ENCODE results near the gene CFDP1.
"Not testable (repeated sequence)": the region's sequence is repeated elsewhere in the genome, so short reads cannot be mapped to it uniquely, and the experiment has no call there.

Gene CFDP1

DNA sequence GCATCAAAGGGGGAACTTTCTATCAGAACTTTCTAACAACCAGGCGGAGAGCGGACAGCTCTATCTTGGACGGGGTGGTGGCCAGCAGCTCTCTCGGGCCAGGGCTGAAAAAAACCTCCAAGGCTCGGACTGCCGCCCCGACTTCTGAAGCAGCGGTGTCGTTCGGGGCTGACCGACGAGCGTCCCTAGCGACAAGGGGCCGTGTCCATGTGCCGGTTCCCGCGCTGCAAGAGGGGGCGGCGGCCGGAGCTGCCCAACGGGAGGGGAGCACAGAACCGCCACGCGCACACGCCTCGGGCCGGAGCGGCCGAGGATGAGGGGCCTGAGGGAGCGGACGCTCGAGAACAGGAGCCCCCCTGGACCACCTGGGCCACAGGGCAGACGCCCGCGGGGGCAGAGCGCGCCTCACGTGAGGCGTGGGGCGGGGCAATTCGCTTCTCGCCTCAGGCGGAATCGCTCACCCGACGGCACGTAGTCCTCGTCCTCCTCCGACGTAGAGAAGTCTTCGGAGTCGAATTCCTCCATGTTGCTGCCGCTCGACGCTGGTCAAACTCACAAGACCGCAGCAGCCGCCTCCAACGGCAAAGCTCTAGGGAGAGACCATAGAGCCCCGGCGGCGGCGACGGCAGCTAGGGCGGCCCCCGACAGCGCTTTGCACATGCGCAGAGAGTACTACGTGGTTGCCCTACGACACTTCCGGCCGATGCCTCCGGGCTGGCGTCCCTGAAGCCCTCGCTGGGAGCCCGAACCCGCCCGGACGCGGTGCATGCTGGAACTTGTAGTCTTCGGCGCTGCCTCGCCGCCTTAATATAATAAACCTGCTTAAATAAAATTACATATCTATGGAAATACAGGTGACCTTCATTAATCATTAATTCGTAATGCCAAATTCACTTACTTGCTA is at the start of gene CFDP1:
Gene CFDP1, minus strand, starts transcription at position 676 of the 904 bp plus-strand sequence. Its CDS starts 151 bp downstream, at position 525.
- in situ Hi-C loops (cut with HindIII; ENCODE audit: low sequenced_read_pairs), result no loop called here

DNA sequence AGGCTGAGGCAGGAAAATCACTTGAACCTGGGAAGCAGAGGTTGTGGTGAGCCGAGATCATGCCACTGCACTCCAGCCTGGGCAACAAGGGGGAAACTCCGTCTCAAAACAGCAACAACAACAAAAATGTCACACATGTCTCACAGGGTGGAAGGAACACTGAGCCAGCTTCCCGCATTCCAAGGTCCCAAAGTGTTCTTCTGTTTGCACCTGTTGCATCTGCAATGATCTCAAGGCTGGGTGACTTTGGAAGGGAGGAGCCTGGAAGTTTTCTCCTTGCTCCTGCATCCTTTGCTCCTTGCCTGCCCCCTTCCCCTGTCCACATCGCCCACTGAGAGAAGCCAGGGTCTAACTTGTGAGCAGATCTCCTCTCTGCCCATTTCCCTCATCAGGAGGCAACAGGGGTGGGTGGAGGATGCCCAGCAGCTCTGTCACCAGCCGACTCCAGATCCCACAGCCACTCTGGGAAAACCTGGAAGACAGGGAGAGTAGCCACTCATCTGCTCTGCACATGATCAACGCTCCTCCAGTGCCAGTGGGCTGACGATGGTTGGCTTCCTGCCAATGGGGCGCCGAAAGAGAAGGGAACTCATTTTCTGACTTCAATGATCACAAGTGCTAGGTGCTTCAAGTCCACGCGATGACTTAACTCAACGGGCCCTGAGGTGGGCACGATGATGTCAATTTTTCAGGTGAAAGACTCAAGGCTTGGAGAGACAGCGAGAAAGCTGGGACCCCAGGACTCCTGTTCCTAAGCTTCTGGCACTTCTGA is 49.3 kb upstream of the CFDP1 start:
- in situ Hi-C loops (cut with HindIII; ENCODE audit: low sequenced_read_pairs), result loop anchor here (25.0 kb wide), 1 partner anchor 280 kb away; no protein-coding TSS in a partner anchor

DNA sequence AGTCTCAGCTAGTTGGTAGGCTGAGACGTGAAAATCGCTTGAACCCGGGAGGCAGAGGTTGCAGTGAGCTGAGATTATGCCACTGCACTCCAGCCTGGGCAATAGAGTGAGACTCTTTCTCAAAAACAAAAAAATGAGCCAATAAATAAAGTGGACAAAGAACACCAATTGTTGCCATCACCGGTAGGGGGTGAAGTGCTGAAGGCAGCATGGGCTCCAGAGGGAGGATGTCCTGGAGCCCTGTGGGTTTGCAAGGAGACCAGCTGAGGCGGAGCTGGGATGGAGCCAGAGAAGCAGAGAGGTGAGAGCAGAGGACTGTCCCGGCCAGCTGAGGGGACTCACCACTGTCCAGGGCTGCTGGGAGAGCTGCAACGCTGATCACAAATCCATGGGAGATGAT is 48.2 kb upstream of the CFDP1 start:
- in situ Hi-C loops (cut with HindIII; ENCODE audit: low sequenced_read_pairs), result loop anchor here (25.0 kb wide), 1 partner anchor 281 kb away; no protein-coding TSS in a partner anchor

DNA sequence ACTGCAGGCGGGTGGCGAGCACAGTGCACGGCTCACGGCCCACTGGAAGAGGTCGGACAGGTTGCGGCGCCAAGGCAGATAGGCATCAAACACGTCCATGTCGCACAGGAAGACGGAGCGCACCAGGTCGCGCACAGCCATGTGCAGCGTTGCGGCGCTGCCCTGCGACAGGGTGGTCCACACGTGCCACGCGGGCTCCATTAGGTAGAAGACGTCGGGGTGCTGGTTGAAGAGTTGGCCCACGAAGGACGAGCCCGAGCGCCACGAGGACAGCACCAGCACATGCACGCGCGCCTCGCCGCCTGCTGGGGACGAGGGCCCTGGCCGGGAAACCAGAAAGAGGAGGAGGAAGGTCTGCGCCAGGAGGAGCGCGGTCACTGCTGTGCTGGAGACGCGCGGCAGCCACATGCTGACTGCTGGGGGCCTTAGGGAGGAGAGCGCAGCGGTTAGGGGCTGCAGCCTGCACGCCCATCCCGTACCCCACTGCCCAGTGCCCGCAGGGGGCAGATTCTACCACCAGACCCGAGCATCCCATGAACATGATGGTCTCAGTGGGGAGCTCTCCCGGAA is 46.2 kb upstream of the CFDP1 start:
- in situ Hi-C loops (cut with HindIII; ENCODE audit: low sequenced_read_pairs), result loop anchor here (25.0 kb wide), 1 partner anchor 283 kb away; no protein-coding TSS in a partner anchor

DNA sequence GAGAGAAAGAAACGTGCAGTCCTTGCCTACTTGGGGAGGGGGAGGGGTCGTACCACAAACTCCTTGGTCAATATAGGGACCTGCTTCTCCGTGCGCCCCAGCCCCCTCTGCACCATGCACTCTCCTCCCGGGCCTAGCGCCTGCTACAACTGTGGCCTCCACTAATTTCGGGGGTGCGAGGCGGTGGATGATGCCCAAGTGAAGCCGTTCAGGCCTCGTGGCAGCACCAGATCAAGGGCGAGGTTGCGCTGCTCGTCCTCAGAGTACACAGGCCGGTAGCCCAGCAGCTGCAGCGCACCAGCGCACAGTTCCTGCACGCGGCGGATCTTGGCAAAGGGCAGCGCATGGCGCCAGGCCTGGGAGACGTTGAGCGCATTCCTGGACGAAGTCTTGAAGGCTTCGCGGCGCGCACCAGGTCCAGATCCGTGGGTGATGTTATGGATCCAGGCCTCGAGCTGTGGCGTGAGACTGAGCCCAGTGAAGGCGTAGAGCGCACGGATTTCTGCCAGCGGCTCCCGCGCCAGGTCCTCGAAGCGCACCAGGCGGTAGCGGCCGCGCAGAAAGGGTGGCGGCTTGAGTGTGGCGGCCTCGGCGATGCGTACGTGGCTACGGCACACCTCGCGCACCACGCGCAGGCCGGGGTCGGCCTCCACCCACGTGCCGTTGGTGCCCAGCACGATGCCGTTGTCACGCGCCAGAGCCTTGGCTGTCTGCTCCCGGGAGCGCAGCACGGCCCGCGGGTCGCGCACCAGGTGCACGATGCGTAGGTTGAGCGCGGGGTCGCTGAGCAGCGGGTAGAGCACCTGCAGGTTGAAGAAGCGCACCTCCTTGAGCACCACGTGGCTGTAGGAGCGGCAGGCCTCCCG is 45.4 kb upstream of the CFDP1 start:
- in situ Hi-C loops (cut with HindIII; ENCODE audit: low sequenced_read_pairs), result loop anchor here (25.0 kb wide), 1 partner anchor 284 kb away; no protein-coding TSS in a partner anchor

DNA sequence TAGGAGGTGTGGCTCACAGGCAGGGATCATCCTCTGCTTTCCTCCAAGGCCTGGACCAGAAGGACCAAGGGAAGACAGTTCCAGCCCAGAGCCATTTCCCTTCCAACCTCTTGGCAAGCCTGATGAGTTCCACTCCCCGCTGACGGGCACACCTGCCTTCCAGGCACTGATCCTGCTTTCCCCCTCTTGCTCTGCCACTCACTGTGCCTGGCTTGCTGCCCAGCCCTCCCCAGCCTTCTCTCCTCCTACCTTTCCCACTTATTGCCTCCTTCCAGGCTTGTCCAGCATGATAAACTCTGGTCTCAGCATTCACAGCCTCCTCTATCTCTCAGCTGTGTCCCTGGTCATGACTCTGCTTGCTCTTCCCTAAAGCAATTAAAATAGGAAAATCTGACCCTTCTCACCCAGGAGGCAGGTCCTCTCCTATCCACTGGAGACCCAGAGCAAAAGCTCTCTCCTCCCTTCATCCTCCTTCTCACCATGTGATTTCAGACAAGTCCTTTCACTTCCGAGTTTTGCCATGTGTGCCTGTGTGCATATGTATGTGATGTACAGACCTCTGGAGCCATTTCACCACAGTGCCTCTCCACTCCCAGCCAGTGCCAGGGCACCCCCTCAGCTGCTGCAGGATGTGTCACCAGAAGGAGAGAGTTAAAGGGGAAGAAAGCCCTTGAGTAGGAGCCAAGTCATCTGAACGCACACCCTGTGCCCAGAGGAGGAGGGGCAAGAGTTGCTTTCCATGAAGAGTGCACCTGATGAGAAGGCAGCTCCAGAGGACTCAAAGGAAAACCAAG is 44.6 kb upstream of the CFDP1 start:
- in situ Hi-C loops (cut with HindIII; ENCODE audit: low sequenced_read_pairs), result loop anchor here (25.0 kb wide), 1 partner anchor 284 kb away; no protein-coding TSS in a partner anchor

DNA sequence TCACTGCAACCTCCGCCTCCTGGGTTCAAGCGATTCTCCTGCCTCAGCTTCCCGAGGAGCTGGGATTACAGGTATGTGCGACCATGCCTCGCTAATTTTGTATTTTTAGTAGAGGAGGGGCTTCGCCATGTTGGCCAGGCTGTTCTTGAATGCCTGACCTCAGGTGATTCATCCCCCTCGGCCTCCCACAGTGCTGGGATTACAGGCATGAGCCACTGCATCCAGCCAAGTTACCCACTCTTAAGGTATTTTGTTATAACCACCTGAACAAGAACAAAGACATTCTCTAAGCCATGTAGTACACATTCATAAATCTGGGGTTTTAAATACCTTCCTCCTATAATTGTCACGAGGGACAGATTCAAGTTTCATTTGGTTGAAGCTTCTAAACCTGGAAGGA is 43.5 kb upstream of the CFDP1 start:
- in situ Hi-C loops (cut with HindIII; ENCODE audit: low sequenced_read_pairs), result loop anchor here (25.0 kb wide), 1 partner anchor 285 kb away; no protein-coding TSS in a partner anchor

DNA sequence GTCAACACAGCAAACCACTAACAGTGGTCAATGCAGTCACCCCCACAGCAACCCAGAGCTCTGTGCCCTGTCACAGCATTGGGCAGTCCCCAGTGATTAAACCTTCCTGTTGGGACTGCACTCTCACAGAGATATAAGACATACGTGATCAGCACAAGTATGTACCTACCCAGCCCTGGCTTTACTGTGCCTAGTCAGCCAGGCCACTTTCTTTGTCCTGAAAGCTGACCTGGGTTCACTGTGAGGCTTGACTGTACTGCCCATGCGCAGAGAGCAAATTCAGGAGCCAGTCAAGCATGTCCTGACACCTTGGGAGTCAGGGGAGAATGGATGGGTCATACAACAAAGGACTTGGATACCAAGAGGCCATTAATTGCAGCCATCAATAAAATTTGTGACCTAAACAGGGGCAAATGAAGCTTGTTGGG is 42.1 kb upstream of the CFDP1 start:
- in situ Hi-C loops (cut with HindIII; ENCODE audit: low sequenced_read_pairs), result loop anchor here (25.0 kb wide), 1 partner anchor 287 kb away; no protein-coding TSS in a partner anchor

DNA sequence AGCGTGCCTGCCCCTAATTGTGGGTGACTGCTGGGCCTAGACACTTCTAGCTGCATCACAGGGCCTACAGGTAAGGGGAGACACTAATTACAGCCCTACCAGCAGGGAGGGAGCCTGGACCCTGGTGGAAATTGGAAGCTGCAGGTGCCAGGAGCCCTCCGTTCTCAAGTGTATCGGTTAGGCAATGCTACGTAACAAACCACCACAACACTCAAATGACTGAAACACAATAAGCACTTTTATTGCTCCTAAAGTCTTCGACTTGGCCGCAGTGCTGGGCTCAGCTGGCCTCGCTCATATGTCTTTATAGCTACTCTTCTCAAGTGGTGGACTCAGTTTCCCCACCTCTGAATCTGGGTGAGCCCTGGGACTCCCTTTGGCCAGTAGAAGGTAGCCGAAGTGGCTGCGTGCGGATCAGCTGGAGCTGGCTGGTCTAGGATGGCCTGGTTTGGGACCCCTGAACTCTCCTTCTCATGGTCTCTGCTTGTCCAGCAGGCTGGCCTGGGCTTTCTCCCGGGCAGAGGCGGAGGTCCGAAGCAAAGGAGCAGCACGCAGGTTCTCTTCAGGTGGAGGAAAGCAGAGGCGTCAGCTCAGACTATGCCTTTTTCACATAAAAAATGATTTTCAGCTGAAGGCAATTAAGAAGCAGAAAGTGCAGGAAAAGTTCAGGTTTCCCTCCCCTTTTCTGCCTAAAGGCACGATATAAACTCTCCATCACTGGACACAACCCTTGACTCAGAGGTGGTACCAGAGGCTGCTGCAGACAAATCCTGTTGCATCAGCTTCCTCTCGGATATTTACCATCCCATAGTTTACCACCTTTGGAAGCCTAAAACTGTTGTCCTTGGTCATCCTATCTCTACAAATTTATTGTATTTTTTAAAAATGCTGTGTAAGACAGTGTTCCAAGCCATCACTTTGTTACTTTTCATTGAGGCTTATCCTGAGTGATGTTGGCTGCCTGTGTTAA is 39.9 kb upstream of the CFDP1 start:
- in situ Hi-C loops (cut with HindIII; ENCODE audit: low sequenced_read_pairs), result no loop called here

DNA sequence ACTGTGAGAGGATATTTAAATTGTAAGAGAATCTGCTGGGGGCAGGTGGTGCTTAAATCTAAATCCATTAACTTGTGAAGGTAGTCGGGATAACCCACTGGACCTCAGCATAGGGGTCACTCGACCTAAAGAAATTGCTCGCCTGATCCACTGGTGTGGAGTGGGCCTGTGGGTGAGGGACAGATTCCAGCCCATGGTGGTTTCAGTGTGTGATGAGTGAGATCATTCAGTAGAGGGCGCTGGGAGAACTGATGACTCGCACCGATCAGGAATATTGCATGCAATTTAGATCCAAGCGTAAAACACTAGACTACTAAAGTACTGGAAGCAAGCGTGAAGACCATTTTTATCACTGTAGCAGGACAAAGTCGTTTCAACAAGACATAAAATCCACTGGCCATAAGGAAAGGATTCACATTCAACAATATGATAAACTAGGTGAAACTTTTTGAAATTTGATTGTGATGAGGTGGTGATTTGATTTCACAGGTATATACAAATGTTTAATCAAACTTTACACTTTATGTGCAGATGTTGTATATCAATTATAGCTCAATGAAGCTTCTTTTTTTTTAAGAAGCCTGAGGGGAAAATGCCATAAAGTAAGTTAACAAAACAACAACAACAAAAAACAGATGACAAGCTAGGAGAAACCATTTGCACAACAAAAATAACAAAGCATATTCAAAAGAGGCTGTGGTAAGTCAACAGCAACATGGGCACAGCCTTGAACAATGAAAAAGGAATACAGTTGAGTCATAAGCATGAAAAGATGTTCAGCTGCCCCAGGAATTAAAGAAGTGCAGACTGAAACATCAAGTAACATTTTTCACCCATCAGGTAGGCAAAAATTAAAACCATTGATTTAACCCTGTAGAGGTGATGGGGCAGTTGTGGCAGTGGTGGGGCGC is 38.7 kb upstream of the CFDP1 start:
- in situ Hi-C loops (cut with HindIII; ENCODE audit: low sequenced_read_pairs), result no loop called here

DNA sequence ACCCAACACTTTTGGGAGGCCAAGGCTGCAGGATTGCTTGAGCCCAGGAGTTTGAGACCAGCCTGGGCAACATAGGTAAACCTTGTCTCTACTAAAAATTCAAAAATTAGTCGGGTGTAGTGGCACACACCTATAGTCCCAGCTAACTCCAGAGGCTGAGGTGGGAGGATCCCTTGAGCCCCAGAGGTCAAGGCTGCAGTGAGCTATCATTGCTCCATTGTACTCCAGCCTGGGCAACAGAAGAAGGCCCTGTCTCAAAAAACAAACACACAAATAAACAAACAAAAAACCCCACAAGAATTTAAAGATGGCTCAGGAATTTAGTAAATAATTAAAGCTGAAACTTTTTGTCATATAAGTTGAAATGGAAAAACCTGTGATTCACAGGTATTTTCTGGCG is 33.5 kb upstream of the CFDP1 start:
- in situ Hi-C loops (cut with HindIII; ENCODE audit: low sequenced_read_pairs), result no loop called here

DNA sequence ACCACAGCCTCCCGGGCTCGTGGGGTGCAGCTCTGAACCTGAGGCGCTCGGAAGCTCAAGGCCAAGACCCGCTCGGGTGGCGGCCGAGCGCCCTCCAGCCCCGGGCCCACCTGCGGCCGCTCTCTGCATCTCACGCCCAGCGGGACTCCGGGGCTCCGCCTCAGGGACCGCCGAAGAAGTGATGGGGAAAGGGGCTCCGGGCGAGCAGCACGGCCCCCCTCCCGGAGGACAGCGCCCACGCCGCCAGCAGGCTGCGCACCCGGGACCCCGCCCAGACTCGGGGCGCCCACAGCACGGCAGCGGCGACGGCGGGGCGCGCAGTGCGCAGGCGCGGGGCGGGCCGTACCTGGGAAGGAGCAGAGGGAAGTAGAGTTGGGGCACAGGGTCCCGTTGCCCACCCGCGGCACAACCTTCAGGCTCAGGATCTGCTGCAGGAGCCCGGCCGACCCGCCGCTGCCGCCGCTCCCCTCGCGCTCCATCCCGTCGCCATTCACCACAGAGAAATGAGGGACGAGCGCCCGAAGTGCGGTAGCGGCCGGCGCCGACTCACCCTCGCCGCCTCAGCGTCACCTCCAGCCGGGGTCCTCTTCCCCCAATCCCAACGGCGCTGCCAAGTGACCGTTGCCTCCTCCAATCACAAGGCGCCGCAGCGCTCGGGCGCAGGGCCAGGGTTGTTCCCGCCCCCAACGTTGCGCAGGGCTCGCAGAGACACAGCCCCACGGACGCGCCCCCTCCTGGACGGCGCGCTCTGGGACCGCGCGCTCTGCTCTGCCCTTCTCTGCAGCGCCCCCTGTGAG is 31.0 kb upstream of the CFDP1 start, which contains the start of gene TMEM170A:
Gene TMEM170A, minus strand, starts transcription at position 568 of the 797 bp plus-strand sequence. Its CDS starts 89 bp downstream, at position 479.
- in situ Hi-C loops (cut with HindIII; ENCODE audit: low sequenced_read_pairs), result no loop called here

DNA sequence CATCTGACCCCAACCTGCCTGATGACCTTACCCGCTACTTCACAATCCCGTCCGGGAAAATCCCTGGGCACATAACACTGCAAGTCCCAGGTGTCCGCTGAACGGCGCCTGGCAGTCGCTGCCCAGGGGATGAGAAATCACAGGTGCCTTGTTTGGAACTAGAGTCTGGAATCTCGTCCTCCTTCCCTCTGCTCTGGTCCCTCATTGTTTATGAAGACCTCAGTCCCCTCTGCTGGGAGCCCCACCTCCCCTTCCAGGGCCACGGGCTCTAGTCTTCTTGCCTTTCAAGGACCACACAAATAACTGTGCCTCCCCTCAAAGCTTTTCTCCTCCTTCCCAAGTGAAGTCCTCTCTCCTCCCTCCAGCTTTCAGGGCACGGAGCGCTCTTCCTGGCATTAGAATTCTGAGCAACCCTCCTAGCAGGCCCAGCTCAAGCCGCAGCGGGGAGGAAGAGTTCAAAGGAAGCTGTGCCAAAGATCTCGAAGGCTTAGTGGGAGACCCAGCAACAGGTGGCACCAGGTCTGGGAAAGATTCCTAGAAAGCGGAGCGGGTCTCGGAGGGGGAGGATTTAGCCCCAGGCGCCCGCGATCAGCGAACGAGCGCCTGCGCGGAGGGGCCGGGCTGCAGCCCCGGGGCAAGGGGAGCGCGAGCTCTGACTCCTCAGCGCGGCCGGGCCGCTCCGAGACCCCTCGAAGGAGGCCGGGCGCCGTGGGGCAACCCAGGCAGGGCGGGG is 30.3 kb upstream of the CFDP1 start:
- in situ Hi-C loops (cut with HindIII; ENCODE audit: low sequenced_read_pairs), result not testable (repeated sequence)

DNA sequence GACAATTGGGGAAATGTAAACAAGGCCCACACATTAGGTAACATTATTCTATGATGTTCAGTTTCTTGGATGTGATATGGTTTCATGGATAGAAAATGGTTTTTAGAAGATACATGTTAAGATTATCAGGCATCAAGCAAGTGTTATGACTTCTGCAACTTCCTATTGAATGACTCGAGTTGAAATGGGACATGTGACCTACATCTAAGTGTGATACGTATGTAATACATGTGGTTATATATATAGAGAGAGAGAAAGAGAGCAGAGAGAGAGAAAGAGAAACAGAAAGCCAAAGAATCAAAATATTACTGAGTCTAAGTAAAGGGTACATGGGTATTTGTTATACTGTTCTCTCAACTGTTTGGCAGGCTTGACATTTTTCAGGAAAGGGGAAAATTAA is 29.5 kb upstream of the CFDP1 start:
- in situ Hi-C loops (cut with HindIII; ENCODE audit: low sequenced_read_pairs), result no loop called here

DNA sequence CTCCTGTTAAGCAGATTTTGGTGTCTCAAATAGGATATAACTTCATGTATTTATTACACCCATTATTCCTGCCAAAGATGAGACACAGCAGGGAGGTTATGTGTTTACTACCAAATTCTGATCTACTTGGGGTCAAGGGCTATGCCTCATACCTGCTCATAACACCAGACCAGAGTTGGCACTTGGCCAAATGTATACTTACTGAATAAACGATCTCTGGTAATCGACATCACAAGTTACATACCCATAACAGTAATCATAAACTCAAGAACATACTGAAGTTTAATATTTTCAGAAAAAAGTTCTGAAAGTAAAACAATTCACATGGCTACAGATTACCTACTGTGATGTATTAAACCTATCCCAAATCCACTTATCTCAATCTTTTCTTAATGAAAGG is 28.3 kb upstream of the CFDP1 start:
- in situ Hi-C loops (cut with HindIII; ENCODE audit: low sequenced_read_pairs), result no loop called here
